Gastrocnemius medialis (tissue), 4 donors: ENCODE results near the gene CACNA1S. TPM values are rescaled to one million over a fixed set of nuclear protein-coding genes. Genes with fewer than 3 reads are reported as not detected.

Experiments
- ATAC-seq, 2 donors: fragments of 150-250 bp; one replicate each; pipeline ENCODE4 v1.9.1; 2016
- DNase-seq, 2 donors: peaks; one replicate each; pipeline ENCODE4 v3.0.0-alpha.2; 2019
- H3K27ac ChIP-seq, 4 donors: fragments of 200-600 bp; sonication (generic); 1 replicate in 1 of 4; 2 replicates in 3 of 4; pipeline ENCODE4 v1.5.1; 2016 to 2018; ENCODE audit warnings: mild to moderate bottlenecking in 2 of 4, moderate library complexity in 1 of 4
- H3K27me3 ChIP-seq, 3 donors: fragments of 200-600 bp; sonication (generic) in 2 of 3; 1 replicate in 1 of 3; 2 replicates in 2 of 3; pipeline versions ENCODE4 v1.5.1 to v1.6.0; 2016 to 2019; ENCODE audit warnings: mild to moderate bottlenecking in 1 of 3, moderate library complexity in 1 of 3
- H3K36me3 ChIP-seq, 2 donors: fragments of 200-600 bp; sonication (generic) in 1 of 2; one replicate each; pipeline ENCODE4 v1.5.1; 2017 to 2018
- H3K4me1 ChIP-seq, 2 donors: fragments of 200-600 bp; sonication (generic) in 1 of 2; one replicate each; pipeline ENCODE4 v1.5.1; 2016 to 2017; ENCODE audit warnings: mild to moderate bottlenecking in 2 of 2
- H3K4me3 ChIP-seq, 4 donors: fragments of 200-600 bp; sonication (generic) in 3 of 4; 1 replicate in 1 of 4; 2 replicates in 3 of 4; pipeline ENCODE4 v1.5.1; 2016 to 2019; ENCODE audit warnings: mild to moderate bottlenecking in 2 of 4
- H3K9me3 ChIP-seq, 3 donors: fragments of 200-600 bp; sonication (generic) in 2 of 3; 1 replicate in 1 of 3; 2 replicates in 2 of 3; pipeline ENCODE4 v1.5.1; 2016 to 2019
- POLR2A ChIP-seq, 2 donors: fragments of 450-650 bp; IDR thresholded peaks; one replicate each; pipeline ENCODE4 v1.6.1; 2017; ENCODE audit warnings: antibody characterized with exemption in 2 of 2, mild to moderate bottlenecking in 2 of 2, moderate library complexity in 2 of 2
- in situ Hi-C, 4 donors: fragments of 200-750 bp; cut with MboI; loops; one replicate each; pipeline versions ENCODE4 v1.15.0 to v1.8.0; 2017; ENCODE audit warnings: low sequenced_read_pairs in 4 of 4
- intact Hi-C: fragments of 100-400 bp; cut with DNase I; formaldehyde crosslinking; loops from one replicate; pipeline ENCODE4 v1.15.1; 2023; ENCODE audit warnings: low total_unique reads
- total RNA-seq, 4 donors: library from RNA; depleted of rRNA; stranded (reverse); fragments of >200 nt; gene quantifications; one replicate each; pipeline versions ENCODE4 v1.1.0 to v1.2.3, GENCODE V29; 2016
- TF ChIP-seq, protein P1 (sequence below), 5 experiments: fragments of 450-650 bp in 3 of 5; fragments of 200-600 bp in 2 of 5; sonication (generic) in 2 of 5; IDR thresholded peaks in 4 of 5; conservative IDR thresholded peaks in 1 of 5; 1 replicate in 4 of 5; 2 replicates in 1 of 5; pipeline ENCODE4 v1.5.1; 2016 to 2019; ENCODE audit warnings: antibody characterized with exemption in 5 of 5, mild to moderate bottlenecking in 3 of 5, moderate library complexity in 3 of 5

Gene CACNA1S
- total RNA-seq, 4 donors from 2014 or later = 74.3 to 93.5 (median 81.2) TPM

DNA sequence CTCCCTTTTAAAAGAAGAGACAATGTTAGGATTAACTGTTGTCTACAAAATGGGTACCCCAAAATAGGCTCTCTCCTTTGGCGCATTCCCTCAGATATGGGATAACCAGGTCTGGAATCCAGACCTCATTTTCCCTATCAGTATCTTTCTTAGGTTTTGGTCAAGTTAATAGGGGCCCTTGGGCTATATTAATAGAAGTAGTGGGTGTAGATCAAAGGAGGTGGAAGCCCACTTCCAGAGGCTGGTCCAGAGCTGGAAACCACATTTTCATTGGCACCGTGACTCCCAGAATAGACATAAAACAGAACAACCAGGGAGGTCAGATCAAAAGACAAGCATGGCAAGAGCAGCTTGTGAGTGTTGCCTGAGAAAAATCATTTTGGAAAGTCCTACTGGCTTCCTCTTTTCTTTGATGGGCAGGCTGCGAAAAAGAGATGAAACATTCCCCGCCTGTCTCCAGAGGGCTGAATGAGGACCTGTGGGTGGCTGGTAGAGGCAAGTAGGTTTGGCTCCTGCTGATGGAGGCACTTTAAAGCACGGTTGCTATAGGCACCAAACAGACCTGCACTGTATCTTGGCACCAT lies 62.9 kb downstream of the CACNA1S start:
- in situ Hi-C loops (loop anchor here in 1 of 4 donors (25.0 kb wide), 1 partner anchor 437 kb away; the partner anchor contains the start of gene KIF14), intact Hi-C loops (no loop called here)
- ATAC-seq (no peak), DNase-seq (no peak)
- no peaks in the 10 kb centered on the region for H3K4me1 ChIP-seq
- no peak overlapping the region for H3K4me3 ChIP-seq
- no peaks in the 10 kb centered on the region for H3K9me3 ChIP-seq
- no peak for TF ChIP-seq POLR2A (IDR thresholded peaks at IDR 0.05)
- TF ChIP-seq, protein P1, sequence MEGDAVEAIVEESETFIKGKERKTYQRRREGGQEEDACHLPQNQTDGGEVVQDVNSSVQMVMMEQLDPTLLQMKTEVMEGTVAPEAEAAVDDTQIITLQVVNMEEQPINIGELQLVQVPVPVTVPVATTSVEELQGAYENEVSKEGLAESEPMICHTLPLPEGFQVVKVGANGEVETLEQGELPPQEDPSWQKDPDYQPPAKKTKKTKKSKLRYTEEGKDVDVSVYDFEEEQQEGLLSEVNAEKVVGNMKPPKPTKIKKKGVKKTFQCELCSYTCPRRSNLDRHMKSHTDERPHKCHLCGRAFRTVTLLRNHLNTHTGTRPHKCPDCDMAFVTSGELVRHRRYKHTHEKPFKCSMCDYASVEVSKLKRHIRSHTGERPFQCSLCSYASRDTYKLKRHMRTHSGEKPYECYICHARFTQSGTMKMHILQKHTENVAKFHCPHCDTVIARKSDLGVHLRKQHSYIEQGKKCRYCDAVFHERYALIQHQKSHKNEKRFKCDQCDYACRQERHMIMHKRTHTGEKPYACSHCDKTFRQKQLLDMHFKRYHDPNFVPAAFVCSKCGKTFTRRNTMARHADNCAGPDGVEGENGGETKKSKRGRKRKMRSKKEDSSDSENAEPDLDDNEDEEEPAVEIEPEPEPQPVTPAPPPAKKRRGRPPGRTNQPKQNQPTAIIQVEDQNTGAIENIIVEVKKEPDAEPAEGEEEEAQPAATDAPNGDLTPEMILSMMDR (IDR thresholded peaks at IDR 0.05 in 4 of 5, conservative IDR thresholded peaks at IDR 0.05 in 1 of 5) = no peak
- H3K36me3 ChIP-seq = peaks cover 0 to 40% of the 10 kb centered on the region in 2 donors
- H3K27me3 ChIP-seq = no peaks in the 10 kb centered on the region
- H3K27ac ChIP-seq = peak overlapping the region in 1 of 4 donors; percentile 16

DNA sequence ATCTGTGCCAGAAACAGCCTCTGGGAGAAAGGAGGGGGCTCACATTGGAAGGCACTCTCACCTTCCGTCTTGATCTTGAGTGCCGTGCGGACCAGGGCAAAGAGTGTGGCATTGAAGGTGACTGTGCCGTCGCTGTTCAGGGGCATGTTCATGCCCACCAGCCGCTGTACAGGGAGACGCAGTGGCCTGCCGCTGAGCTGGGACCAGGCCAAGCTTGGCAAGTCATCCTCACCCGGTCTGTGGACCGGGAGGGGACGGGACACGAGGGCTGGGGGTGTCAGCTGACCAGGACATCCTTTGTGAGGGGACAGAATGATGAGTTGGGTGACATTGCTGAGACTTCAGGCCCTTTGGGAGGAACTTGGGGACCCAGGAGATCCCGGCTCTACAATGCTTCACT lies 63.7 kb downstream of the CACNA1S start:
- intact Hi-C loops = no loop called here
- DNase-seq (no peak), ATAC-seq (no peak)
- in situ Hi-C loops = loop anchor here in 1 of 4 donors (25.0 kb wide), 1 partner anchor 436 kb away; the partner anchor contains the start of gene KIF14
- TF ChIP-seq POLR2A (IDR thresholded peaks at IDR 0.05) = no peak
- TF ChIP-seq, protein P1 (IDR thresholded peaks at IDR 0.05 in 4 of 5, conservative IDR thresholded peaks at IDR 0.05 in 1 of 5) = no peak
- H3K9me3 ChIP-seq = no peaks in the 10 kb centered on the region
- H3K27ac ChIP-seq = peak overlapping the region in 1 of 4 donors; percentile 16
- peaks cover 0 to 40% of the 10 kb centered on the region in 2 donors for H3K36me3 ChIP-seq
- H3K4me1 ChIP-seq = no peaks in the 10 kb centered on the region
- H3K4me3 ChIP-seq = no peak overlapping the region
- no peaks in the 10 kb centered on the region for H3K27me3 ChIP-seq

DNA sequence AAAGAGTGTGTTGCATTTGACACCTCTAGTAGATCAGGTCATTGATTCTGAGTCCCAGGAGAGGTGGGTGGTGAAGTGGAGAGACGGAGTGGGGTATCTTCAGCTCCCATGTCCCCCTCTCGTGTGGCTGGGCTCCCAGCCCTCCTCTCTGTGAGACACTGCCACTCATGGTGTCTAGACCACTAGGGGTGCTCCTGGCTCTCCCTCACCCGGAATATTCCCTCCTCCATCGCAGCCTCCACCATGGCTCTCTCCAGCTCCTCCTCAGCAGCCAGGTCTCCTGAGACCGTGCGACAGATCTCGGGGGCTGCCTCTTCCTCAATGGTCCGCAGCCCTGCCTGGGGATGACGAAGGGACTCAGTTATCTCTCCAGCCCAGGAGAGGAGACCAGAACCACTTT lies 68.1 kb downstream of the CACNA1S start:
- Histone ChIP-seq H3K4me3 (no peak overlapping the region), H3K27me3 (no peaks in the 10 kb centered on the region), H3K36me3 (peaks cover 0 to 7% of the 10 kb centered on the region in 2 donors), H3K4me1 (peaks cover 0 to 6% of the 10 kb centered on the region in 2 donors), H3K9me3 (no peaks in the 10 kb centered on the region), H3K27ac (peak overlapping the region in 1 of 4 donors; percentile 51)
- ATAC-seq (no peak), DNase-seq (no peak)
- no peak for TF ChIP-seq POLR2A (IDR thresholded peaks at IDR 0.05)
- TF ChIP-seq, protein P1 (IDR thresholded peaks at IDR 0.05 in 4 of 5, conservative IDR thresholded peaks at IDR 0.05 in 1 of 5) = no peak
- intact Hi-C loops (no loop called here), in situ Hi-C loops (loop anchor here (5.0 to 25.0 kb wide), 3 partner anchors 67 to 432 kb away; partner anchors contain the start of gene KIF14 (in 1 of the 4))

DNA sequence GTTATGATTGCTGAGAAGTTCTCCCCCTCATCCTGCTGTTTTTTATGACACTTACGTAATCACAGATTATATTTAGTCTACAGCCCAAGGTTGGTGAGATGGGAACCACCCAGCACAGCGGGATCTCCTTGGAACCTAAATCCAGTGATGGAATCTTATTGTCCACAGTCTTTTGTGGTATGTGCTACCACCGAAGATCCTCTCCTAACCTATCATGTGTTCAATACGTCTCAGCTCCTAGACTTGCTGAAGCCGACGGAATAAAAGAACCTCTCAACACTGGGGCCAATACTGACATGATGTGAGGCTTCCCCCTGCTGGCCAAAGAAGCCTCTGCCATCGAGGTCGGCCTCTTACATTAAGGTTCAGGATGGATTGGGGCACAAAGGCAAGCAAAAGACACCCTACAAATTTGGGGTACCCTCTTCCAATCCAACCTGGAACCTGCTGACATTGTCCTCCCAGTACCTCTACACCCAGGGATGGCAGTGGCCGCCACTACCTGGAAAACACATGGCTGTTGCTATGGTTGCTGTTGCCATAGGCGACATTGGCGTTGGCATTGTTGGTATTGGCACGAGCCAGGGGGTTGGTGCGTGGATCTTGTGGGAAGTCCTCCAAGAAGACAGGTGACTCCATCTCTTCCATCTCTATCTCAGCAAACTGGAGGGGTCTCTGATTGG lies 69.3 kb downstream of the CACNA1S start:
- intact Hi-C loops = loop anchor here (1.0 kb wide), 1 partner anchor 71 kb away; no protein-coding TSS in a partner anchor
- no peaks in the 10 kb centered on the region for H3K27me3 ChIP-seq
- no peaks in the 10 kb centered on the region for H3K36me3 ChIP-seq
- peak; percentile 38 to 52 for DNase-seq
- TF ChIP-seq, protein P1 (IDR thresholded peaks at IDR 0.05 in 4 of 5, conservative IDR thresholded peaks at IDR 0.05 in 1 of 5) = peak; percentile 73 to 86 (median 82)
- no peak for TF ChIP-seq POLR2A (IDR thresholded peaks at IDR 0.05)
- peaks cover 0 to 6% of the 10 kb centered on the region in 2 donors for H3K4me1 ChIP-seq
- H3K4me3 ChIP-seq = no peak overlapping the region
- H3K27ac ChIP-seq = peak overlapping the region; percentile 11 to 44 (median 33)
- no peaks in the 10 kb centered on the region for H3K9me3 ChIP-seq
- peak; percentile 77 to 85 for ATAC-seq
- in situ Hi-C loops = loop anchor here (5.0 to 25.0 kb wide), 3 partner anchors 66 to 431 kb away; partner anchors contain the start of gene KIF14 (in 1 of the 4)
